PC-3 (cell line): Measurements from ENCODE around the gene GNAT2. TPM values are rescaled to one million over a fixed set of nuclear protein-coding genes. Genes with fewer than 3 reads are reported as not detected.

ENCODE experiments used
- ATAC-seq: fragments of 200-7000 bp; cut with Tn5 transposase; 2 replicates; pipeline ENCODE4 v1.9.1; 2020; ENCODE audit warnings: mild to moderate bottlenecking, moderate library complexity
- BruUV-seq: library from RNA; stranded (reverse); fragments of 400-500 nt; replicated peaks from 2 replicates; lab custom pipeline; 2021; lab: Mats Ljungman, UMichigan
- CTCF ChIA-PET: fragments of 300-600 bp; sonication (Branson Sonifier 250); formaldehyde crosslinking; loops from one replicate; lab custom pipeline; 2022; ENCODE audit warnings: antibody characterized with exemption; lab: Charles Lee
- POLR2A ChIA-PET: fragments of 300-600 bp; sonication (Branson Sonifier 250); formaldehyde crosslinking; loops from one replicate; lab custom pipeline; 2022; ENCODE audit warnings: antibody characterized with exemption; ENCODE audit not compliant: unreplicated experiment; lab: Charles Lee
- DNase-seq: peaks from one replicate; pipeline ENCODE4 v3.0.0-alpha.2; 2015
- H2AFZ ChIP-seq: fragments of 300-600 bp; sonication (generic); 2 replicates; pipeline ENCODE4 v1.6.0; 2016; ENCODE audit warnings: antibody characterized with exemption, low read length
- H3F3A ChIP-seq: fragments of 300-600 bp; sonication (generic); one replicate; pipeline ENCODE4 v1.6.0; 2017; ENCODE audit warnings: antibody characterized with exemption, low read length, control low read depth, mild to moderate bottlenecking; ENCODE audit not compliant: unreplicated experiment
- H3K27ac ChIP-seq: fragments of 300-600 bp; sonication (generic); 2 replicates; pipeline ENCODE4 v1.5.1; 2016; ENCODE audit warnings: mild to moderate bottlenecking, low read length
- H3K27me3 ChIP-seq: fragments of 300-600 bp; sonication (generic); 2 replicates; pipeline ENCODE4 v1.6.1; 2016; ENCODE audit warnings: low read length, mixed read lengths
- H3K36me3 ChIP-seq: fragments of 300-600 bp; sonication (generic); 2 replicates; pipeline ENCODE4 v1.6.1; 2016; ENCODE audit warnings: low read depth, mixed run types, low read length, mixed read lengths
- H3K4me1 ChIP-seq: fragments of 300-600 bp; sonication (generic); 2 replicates; pipeline ENCODE4 v1.5.1; 2016; ENCODE audit warnings: low read length; ENCODE audit not compliant: insufficient read depth
- H3K4me2 ChIP-seq: fragments of 300-600 bp; sonication (generic); 2 replicates; pipeline ENCODE4 v1.6.0; 2016; ENCODE audit warnings: low read length
- H3K4me3 ChIP-seq: fragments of 300-600 bp; sonication (generic); 2 replicates; pipeline ENCODE4 v1.5.1; 2016; ENCODE audit warnings: mild to moderate bottlenecking, low read length, mixed read lengths
- H3K79me2 ChIP-seq: fragments of 300-600 bp; sonication (generic); 2 replicates; pipeline ENCODE4 v1.6.1; 2017; ENCODE audit warnings: low read length, mixed read lengths
- H3K9ac ChIP-seq: fragments of 300-600 bp; sonication (generic); 2 replicates; pipeline ENCODE4 v1.6.0; 2016; ENCODE audit warnings: mild to moderate bottlenecking, low read length
- H3K9me2 ChIP-seq: fragments of 300-600 bp; sonication (generic); replicated peaks from 2 replicates; pipeline ENCODE4 v1.6.1; 2016; ENCODE audit warnings: mixed run types, low read length, mixed read lengths
- H3K9me3 ChIP-seq: fragments of 300-600 bp; sonication (generic); 2 replicates; pipeline ENCODE4 v1.6.1; 2016; ENCODE audit warnings: low read length, mixed read lengths
- H4K20me1 ChIP-seq: fragments of 300-600 bp; sonication (generic); 2 replicates; pipeline ENCODE4 v1.6.1; 2016; ENCODE audit warnings: low read length, mixed read lengths
- EZH2 ChIP-seq: fragments of 300-600 bp; sonication (generic); IDR thresholded peaks from one replicate; pipeline ENCODE4 v1.6.1; 2017; ENCODE audit warnings: antibody characterized with exemption, mild to moderate bottlenecking, low read length; ENCODE audit not compliant: unreplicated experiment
- EZH2phosphoT487 ChIP-seq: fragments of 300-600 bp; sonication (generic); IDR thresholded peaks from 2 replicates; pipeline ENCODE4 v1.6.1; 2018; ENCODE audit warnings: mild to moderate bottlenecking, antibody characterized with exemption, low read length, borderline replicate concordance
- intact Hi-C: fragments of 100-400 bp; cut with micrococcal nuclease; formaldehyde crosslinking; loops from 2 replicates; pipeline ENCODE4 v1.9.0; 2023
- total RNA-seq: library from RNA; depleted of rRNA; stranded (reverse); fragments of >200 nt; gene quantifications from 2 replicates; pipeline ENCODE4 v1.2.3, GENCODE V29; 2014
- TF ChIP-seq, protein P1 (sequence below): fragments of 300-600 bp; sonication (generic); conservative IDR thresholded peaks from 2 replicates; pipeline ENCODE4 v1.5.1; 2017; ENCODE audit warnings: antibody characterized with exemption, low read depth, mild to moderate bottlenecking, low read length

GNAT2 gene
- total RNA-seq, 1 experiment from 2014 or later: 0.69 TPM

GRCh38 chr1:109625601-109626560 is 6.5 kb upstream of the GNAT2 start:
- POLR2A ChIA-PET: no interaction called here
- peaks cover 9% of the 10 kb centered on the region for H4K20me1 ChIP-seq
- H3K9me3 ChIP-seq: no peaks in the 10 kb centered on the region
- H3K4me2 ChIP-seq: no peak overlapping the region
- CTCF ChIA-PET: no interaction called here
- BruUV-seq: no TSS peak
- intact Hi-C loops: no loop called here
- peaks cover 9% of the 10 kb centered on the region for H3K4me1 ChIP-seq
- H3K4me3 ChIP-seq: no peak overlapping the region
- H2AFZ ChIP-seq: no peak overlapping the region
- no peak overlapping the region for H3K9ac ChIP-seq
- DNase-seq: no peak
- no peaks in the 10 kb centered on the region for H3K27me3 ChIP-seq
- no peak for TF ChIP-seq EZH2phosphoT487
- H3K36me3 ChIP-seq: peaks cover 23% of the 10 kb centered on the region
- no peaks in the 10 kb centered on the region for H3K9me2 ChIP-seq
- no peak for ATAC-seq
- H3K79me2 ChIP-seq: peaks cover 39% of the 10 kb centered on the region
- H3F3A ChIP-seq: no peaks in the 10 kb centered on the region
- H3K27ac ChIP-seq: no peak overlapping the region

- Histone ChIP-seq H3K4me3 (no peak overlapping the region), H3K36me3 (peaks cover 19% of the 10 kb centered on the region), H2AFZ (no peak overlapping the region), H3K27ac (no peak overlapping the region), H3K9ac (no peak overlapping the region), H3K79me2 (peaks cover 46% of the 10 kb centered on the region), H3K27me3 (no peaks in the 10 kb centered on the region), H4K20me1 (peaks cover 9% of the 10 kb centered on the region), H3K4me1 (peaks cover 9% of the 10 kb centered on the region), H3K4me2 (no peak overlapping the region), H3F3A (no peaks in the 10 kb centered on the region), H3K9me2 (no peaks in the 10 kb centered on the region), H3K9me3 (no peaks in the 10 kb centered on the region)
- ChIA-PET POLR2A (no interaction called here), CTCF (no interaction called here)
- DNase-seq (no peak), ATAC-seq (no peak)
- BruUV-seq: no TSS peak
- TF ChIP-seq EZH2phosphoT487 (no peak), EZH2 (no peak)
- TF ChIP-seq, protein P1, sequence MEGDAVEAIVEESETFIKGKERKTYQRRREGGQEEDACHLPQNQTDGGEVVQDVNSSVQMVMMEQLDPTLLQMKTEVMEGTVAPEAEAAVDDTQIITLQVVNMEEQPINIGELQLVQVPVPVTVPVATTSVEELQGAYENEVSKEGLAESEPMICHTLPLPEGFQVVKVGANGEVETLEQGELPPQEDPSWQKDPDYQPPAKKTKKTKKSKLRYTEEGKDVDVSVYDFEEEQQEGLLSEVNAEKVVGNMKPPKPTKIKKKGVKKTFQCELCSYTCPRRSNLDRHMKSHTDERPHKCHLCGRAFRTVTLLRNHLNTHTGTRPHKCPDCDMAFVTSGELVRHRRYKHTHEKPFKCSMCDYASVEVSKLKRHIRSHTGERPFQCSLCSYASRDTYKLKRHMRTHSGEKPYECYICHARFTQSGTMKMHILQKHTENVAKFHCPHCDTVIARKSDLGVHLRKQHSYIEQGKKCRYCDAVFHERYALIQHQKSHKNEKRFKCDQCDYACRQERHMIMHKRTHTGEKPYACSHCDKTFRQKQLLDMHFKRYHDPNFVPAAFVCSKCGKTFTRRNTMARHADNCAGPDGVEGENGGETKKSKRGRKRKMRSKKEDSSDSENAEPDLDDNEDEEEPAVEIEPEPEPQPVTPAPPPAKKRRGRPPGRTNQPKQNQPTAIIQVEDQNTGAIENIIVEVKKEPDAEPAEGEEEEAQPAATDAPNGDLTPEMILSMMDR: no peak
- intact Hi-C loops: no loop called here
Measured at GRCh38 chr1:109625176-109625575, 5.8 kb upstream of the GNAT2 start.

GRCh38 chr1:109624201-109625010 is 5.0 kb upstream of the GNAT2 start:
- no peak overlapping the region for H3K4me3 ChIP-seq
- BruUV-seq: no TSS peak
- DNase-seq: no peak

More at GRCh38 chr1:109624201-109625010, 5.0 kb upstream of the GNAT2 start:
- peaks cover 52% of the 10 kb centered on the region for H3K79me2 ChIP-seq
- H3K36me3 ChIP-seq: peaks cover 13% of the 10 kb centered on the region
- no peak overlapping the region for H3K27ac ChIP-seq
- H2AFZ ChIP-seq: no peak overlapping the region
- no peak overlapping the region for H3K4me2 ChIP-seq
- no peak for ATAC-seq
- no peaks in the 10 kb centered on the region for H3K27me3 ChIP-seq
- ChIA-PET CTCF (no interaction called here), POLR2A (no interaction called here)
- intact Hi-C loops: no loop called here
- no peaks in the 10 kb centered on the region for H3K9me3 ChIP-seq
- peaks cover 9% of the 10 kb centered on the region for H4K20me1 ChIP-seq
- H3K9me2 ChIP-seq: no peaks in the 10 kb centered on the region
- H3K4me1 ChIP-seq: peaks cover 11% of the 10 kb centered on the region
- no peaks in the 10 kb centered on the region for H3F3A ChIP-seq
- TF ChIP-seq, protein P1: no peak
- TF ChIP-seq EZH2 (no peak), EZH2phosphoT487 (no peak)
- H3K9ac ChIP-seq: no peak overlapping the region
